Heart right ventricle (tissue), 16 donors: ENCODE results near the gene UHRF1. TPM values are rescaled to one million over a fixed set of nuclear protein-coding genes. Genes with fewer than 3 reads are reported as not detected.
A peak's percentile ranks its signal among the peaks of the same experiment; 100 is the strongest.

Source experiments
- ATAC-seq, 8 donors: fragments of 200-7000 bp; cut with Tn5 transposase; one replicate each; pipeline ENCODE4 v1.9.1; 2020; ENCODE audit warnings: mild to moderate bottlenecking in 8 of 8, moderate library complexity in 8 of 8, moderate number of reproducible peaks in 1 of 8
- DNase-seq, 2 donors: peaks; one replicate each; pipeline ENCODE4 v3.0.0-alpha.2; 2020
- H3K27ac ChIP-seq, 10 donors: fragments of 200-600 bp; sonication (generic) in 2 of 10; one replicate each; pipeline versions ENCODE4 v1.5.0 to v1.8.0; 2020 to 2022; ENCODE audit warnings: mild to moderate bottlenecking in 3 of 10
- H3K27me3 ChIP-seq, 7 donors: fragments of 200-600 bp; one replicate each; pipeline ENCODE4 v1.8.0; 2021 to 2022; ENCODE audit warnings: mild to moderate bottlenecking in 2 of 7
- H3K36me3 ChIP-seq, 9 donors: fragments of 200-600 bp; sonication (generic) in 1 of 9; one replicate each; pipeline versions ENCODE4 v1.5.0 to v1.8.0; 2020 to 2022; ENCODE audit warnings: mild to moderate bottlenecking in 2 of 9
- H3K4me1 ChIP-seq, 9 donors: fragments of 200-600 bp; sonication (generic) in 1 of 9; one replicate each; pipeline versions ENCODE4 v1.5.0 to v1.8.0; 2020 to 2022; ENCODE audit warnings: mild to moderate bottlenecking in 4 of 9
- H3K4me3 ChIP-seq, 10 donors: fragments of 200-600 bp; sonication (generic) in 2 of 10; one replicate each; pipeline versions ENCODE4 v1.5.0 to v1.8.0; 2020 to 2022; ENCODE audit warnings: mild to moderate bottlenecking in 7 of 10, moderate library complexity in 2 of 10
- H3K9me3 ChIP-seq, 11 donors: fragments of 200-600 bp in 10 of 11; sonication (generic) in 2 of 11; one replicate each; pipeline versions ENCODE4 v1.5.0 to v1.8.0; 2013 to 2022; ENCODE audit warnings: mild to moderate bottlenecking in 2 of 11, control low read depth in 1 of 11, moderate library complexity in 1 of 11
- WGBS, 2 donors: extraction: QIAGEN DNeasy Blood & Tissue Kit; methylation state at CpG; one replicate each; pipeline ENCODE4 v1.1.7; 2013; ENCODE audit warnings: inconsistent platforms in 1 of 2; 5-methylcytosine and 5-hydroxymethylcytosine counted together
- intact Hi-C, 10 donors: fragments of 100-400 bp; cut with DNase I; formaldehyde crosslinking; loops; one replicate each; pipeline versions ENCODE4 v1.11.1 to v1.14.2; 2022
- long read RNA-seq, 3 donors: library from polyadenylated mRNA; unstranded; transcript quantifications; one replicate each; pipeline ENCODE4 v2.0.0, GENCODE V29; 2020 to 2021
- polyA plus RNA-seq, 2 donors: library from polyadenylated mRNA; stranded (reverse); fragments of 200-250 nt; gene quantifications; one replicate each; pipeline ENCODE4 v1.2.3, GENCODE V29; 2013
- total RNA-seq, 10 donors: library from RNA; stranded (reverse); fragmentation: NEBNext Ultra II Directional in 3 of 10; extraction: Animal tissue kit (Norgen Biotek cat#: 25700) in 3 of 10; gene quantifications; one replicate each; pipeline versions ENCODE4 v1.2.1 to v1.2.4, GENCODE V29; 2021 to 2023
- TF ChIP-seq, protein P1 (sequence below), 9 donors: fragments of 200-600 bp; sonication (generic) in 2 of 9; IDR thresholded peaks; one replicate each; pipeline versions ENCODE4 v1.5.0 to v1.8.0; 2021 to 2022; ENCODE audit warnings: antibody characterized with exemption in 9 of 9, mild to moderate bottlenecking in 5 of 9, moderate library complexity in 1 of 9
- donor health status: Arrhythmogenic right ventricular cardiomyopathy.
- donor health status: ischemic (EF 13 %, LVEDD 7.1; RV severe dilation, severe dysfunction).
- donor health status: healthy with polysubstance abuse.
- donor health status: DM: no; HTN: yes; CAD: no.
- donor health status: DM: no; HTN: no; CAD: no.
- donor health status: ischemic (EF 25% LVEDD 6.9; RV normal size, moderate dysfunction).
- donor health status: ischemic (EF 25% LVEDD 5.7; RV mildly dilated, moderate dysfunction).
- donor health status: healthy.
- donor health status: DM: yes; HTN: yes; CAD: no.
- donor health status: Ischemic cardiomyopathy.
- donor health status: ischemic (EF 35%, LVEDD 5.7; RV mildly dilated, moderate dysfunction).
- donor health status: nonischemic (EF 11% LVEDD 7.7; RV severe dilation, severe dysfunction).
- donor health status: DM: yes; HTN: yes; CAD: no.
- donor health status: PGD.
- donor health status: ischemic (EF 29% LVEDD 5.4; RV normal size, mild dysfunction).
- donor health status: nonischemic (EF 23%, LVEDD 6.1; RV moderate dilation, normal function).

The UHRF1 gene
- total RNA-seq, result 1 to 10 TPM in 5 of 10 donors, under 1 TPM in 5; 0.35 to 6.2 (median 1.1) TPM
- under 1 TPM; 0.39 to 0.44 TPM for polyA plus RNA-seq
- long read RNA-seq, donor 1, partial matches to known transcripts, result 1 of 2 reads
- long read RNA-seq, donor 1, other reads (novel, unspliced or antisense), result 0 of 2 reads
- long read RNA-seq, donor 2, partial matches to known transcripts, result 1 of 1 reads
- long read RNA-seq, donor 2, other reads (novel, unspliced or antisense), result 0 of 1 reads
- long read RNA-seq, donor 3, partial matches to known transcripts, result 0 of 1 reads
- long read RNA-seq, donor 3, other reads (novel, unspliced or antisense), result 0 of 1 reads

DNA sequence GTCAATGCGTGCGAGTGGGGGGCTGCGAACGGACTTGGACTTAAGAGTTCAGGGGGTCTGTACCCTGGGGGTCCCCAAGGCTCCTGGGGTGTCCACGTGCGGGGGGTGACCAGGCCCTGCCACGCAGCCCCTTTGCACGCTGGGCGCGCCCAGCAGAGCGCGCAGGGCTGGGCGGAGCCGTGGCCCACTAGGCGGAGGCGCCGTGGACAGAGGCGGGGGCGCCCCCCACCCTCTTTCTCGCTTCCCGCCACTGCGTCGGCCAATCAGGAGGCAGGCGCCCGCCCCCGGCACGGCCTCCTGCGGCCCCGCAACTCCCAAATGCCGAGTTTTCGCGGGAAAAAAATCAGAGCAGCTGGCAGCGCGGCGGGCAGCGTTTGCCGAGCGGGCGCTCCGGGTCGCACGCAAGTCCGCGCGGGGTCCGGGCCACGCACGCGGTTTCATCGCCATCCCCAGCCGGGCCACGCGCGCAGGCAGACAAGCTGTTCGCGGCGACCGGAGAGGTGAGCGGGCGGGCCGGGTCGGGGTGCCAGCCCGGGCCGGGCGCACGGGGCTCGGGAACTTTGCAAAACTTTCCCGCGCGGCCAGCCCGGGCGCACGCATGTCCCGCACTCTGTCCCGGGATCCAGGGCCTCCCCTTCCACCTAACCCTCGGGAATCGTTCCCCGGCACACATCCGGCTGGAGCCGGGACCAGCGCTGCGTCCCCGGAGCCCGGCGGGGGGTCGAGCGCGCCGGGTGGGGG lies at the start of gene UHRF1:
UHRF1 (plus strand) TSS at position 346 of the 741 bp plus-strand sequence. CDS start 1,385 bp downstream, outside the sequence.
- no peaks in the 10 kb centered on the region for H3K9me3 ChIP-seq
- peak within 1 kb of the TSS in 1 of 10 donors; percentile 73 for H3K27ac ChIP-seq
- DNase-seq, result no peak
- peak in 2 of 8 donors; percentile 4 to 37 for ATAC-seq
- H3K4me3 ChIP-seq, result peak within 1 kb of the TSS; percentile 41 to 93 (median 69)
- H3K36me3 ChIP-seq, result peaks cover 0 to 7% (median 0%) of the 10 kb centered on the region in 9 donors
- TF ChIP-seq, protein P1, sequence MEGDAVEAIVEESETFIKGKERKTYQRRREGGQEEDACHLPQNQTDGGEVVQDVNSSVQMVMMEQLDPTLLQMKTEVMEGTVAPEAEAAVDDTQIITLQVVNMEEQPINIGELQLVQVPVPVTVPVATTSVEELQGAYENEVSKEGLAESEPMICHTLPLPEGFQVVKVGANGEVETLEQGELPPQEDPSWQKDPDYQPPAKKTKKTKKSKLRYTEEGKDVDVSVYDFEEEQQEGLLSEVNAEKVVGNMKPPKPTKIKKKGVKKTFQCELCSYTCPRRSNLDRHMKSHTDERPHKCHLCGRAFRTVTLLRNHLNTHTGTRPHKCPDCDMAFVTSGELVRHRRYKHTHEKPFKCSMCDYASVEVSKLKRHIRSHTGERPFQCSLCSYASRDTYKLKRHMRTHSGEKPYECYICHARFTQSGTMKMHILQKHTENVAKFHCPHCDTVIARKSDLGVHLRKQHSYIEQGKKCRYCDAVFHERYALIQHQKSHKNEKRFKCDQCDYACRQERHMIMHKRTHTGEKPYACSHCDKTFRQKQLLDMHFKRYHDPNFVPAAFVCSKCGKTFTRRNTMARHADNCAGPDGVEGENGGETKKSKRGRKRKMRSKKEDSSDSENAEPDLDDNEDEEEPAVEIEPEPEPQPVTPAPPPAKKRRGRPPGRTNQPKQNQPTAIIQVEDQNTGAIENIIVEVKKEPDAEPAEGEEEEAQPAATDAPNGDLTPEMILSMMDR (IDR thresholded peaks at IDR 0.05), result no peak
- peaks cover 4 to 52% (median 25%) of the 10 kb centered on the region in 9 donors for H3K4me1 ChIP-seq
- peaks cover 0 to 11% (median 4%) of the 10 kb centered on the region in 7 donors for H3K27me3 ChIP-seq
- WGBS, 2 donors, result 2 to 3% methylated on average over 82 to 89 of the region's 89 CpGs
- intact Hi-C loops, result no loop called here

DNA sequence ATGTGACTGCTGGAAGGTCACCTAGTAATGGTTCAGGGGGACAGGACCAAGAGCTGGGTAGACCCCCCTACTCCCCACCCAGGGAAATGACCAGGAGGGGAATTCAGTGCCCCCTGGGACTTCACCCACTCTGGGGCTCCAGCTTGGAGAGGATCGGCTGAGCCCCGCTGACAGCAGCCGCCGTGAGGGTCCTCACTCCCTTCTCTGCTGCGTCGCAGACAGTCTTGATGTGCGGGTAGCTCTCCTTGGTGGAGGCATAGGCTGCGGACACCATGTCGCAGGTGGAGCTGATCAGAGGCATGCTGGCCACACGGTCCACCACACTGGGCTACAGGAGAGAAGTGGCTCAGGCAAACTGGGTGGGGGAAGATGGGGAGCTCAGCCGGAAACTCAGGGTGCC lies 49.6 kb upstream of the UHRF1 start:
- WGBS, 2 donors, result 92 to 95% methylated on average over 11 of the region's 11 CpGs
- DNase-seq, result no peak
- TF ChIP-seq, protein P1 (IDR thresholded peaks at IDR 0.05), result no peak
- H3K4me1 ChIP-seq, result peaks cover 0 to 3% (median 0%) of the 10 kb centered on the region in 9 donors
- H3K36me3 ChIP-seq, result peaks cover 0 to 87% (median 16%) of the 10 kb centered on the region in 9 donors
- no peaks in the 10 kb centered on the region for H3K27me3 ChIP-seq
- no peaks in the 10 kb centered on the region for H3K9me3 ChIP-seq
- intact Hi-C loops, result loop anchor here in 1 of 10 donors (10.0 kb wide), 1 partner anchor 105 kb away; the partner anchor contains the start of gene KDM4B
- H3K4me3 ChIP-seq, result no peak overlapping the region
- ATAC-seq, result no peak
- H3K27ac ChIP-seq, result no peak overlapping the region

DNA sequence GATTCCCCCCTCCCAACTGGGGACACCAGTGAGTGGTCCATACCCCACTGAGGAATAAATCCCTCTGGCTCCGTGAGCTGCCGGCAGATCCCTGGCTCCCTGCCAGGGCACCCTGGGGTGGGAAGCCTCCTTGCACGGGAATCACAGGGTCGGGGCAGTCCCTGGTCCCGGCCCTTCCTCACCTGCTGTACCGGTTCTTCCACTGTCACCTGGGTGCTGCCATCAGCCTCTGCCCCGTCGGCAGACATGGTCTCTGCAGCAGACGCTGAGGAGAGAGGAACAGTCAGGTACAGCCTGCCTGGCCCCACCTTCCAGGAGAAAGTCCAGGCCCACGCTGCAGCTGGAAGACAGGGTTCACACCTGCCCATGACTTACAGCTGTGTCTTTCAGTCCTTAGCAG lies 48.2 kb upstream of the UHRF1 start:
- Histone ChIP-seq H3K9me3 (no peaks in the 10 kb centered on the region), H3K36me3 (peaks cover 0 to 73% (median 12%) of the 10 kb centered on the region in 9 donors), H3K27ac (no peak overlapping the region), H3K4me1 (peaks cover 0 to 1% (median 0%) of the 10 kb centered on the region in 9 donors), H3K27me3 (no peaks in the 10 kb centered on the region), H3K4me3 (no peak overlapping the region)
- WGBS, 2 donors, result 67 to 72% methylated on average over 10 of the region's 10 CpGs
- intact Hi-C loops, result loop anchor here in 1 of 10 donors (10.0 kb wide), 1 partner anchor 104 kb away; the partner anchor contains the start of gene KDM4B
- no peak for DNase-seq
- TF ChIP-seq, protein P1 (IDR thresholded peaks at IDR 0.05), result no peak
- ATAC-seq, result peak in 1 of 8 donors; percentile 16
